HG02798 (cell line): ENCODE measurements around the gene DCANP1.

Source experiments
- ATAC-seq: cut with Tn5 transposase; IDR thresholded peaks from one replicate; pipeline ENCODE4 v1.9.1; 2021; ENCODE audit warnings: mild to moderate bottlenecking; ENCODE audit not compliant: unreplicated experiment, poor library complexity

Gene DCANP1

GRCh38 chr5:135458356-135458755, 11.2 kb upstream of the DCANP1 start:
- ATAC-seq: no peak

- peak; percentile 66 for ATAC-seq
Measured at GRCh38 chr5:135457424-135458071, 10.4 kb upstream of the DCANP1 start.

- ATAC-seq: peak; percentile 77
Measured at GRCh38 chr5:135456238-135457099, 9.3 kb upstream of the DCANP1 start.

GRCh38 chr5:135455876-135456237, 8.7 kb upstream of the DCANP1 start:
- ATAC-seq: peak; percentile 2

- no peak for ATAC-seq
Measured at GRCh38 chr5:135454946-135455345, 7.8 kb upstream of the DCANP1 start.

- ATAC-seq: no peak
Measured at GRCh38 chr5:135453613-135454012, 6.5 kb upstream of the DCANP1 start.

- ATAC-seq: no peak
Measured at GRCh38 chr5:135452321-135453030, 5.3 kb upstream of the DCANP1 start, which contains the start of gene TIFAB. Gene TIFAB (minus strand): TSS chr5:135452351. CDS start chr5:135449939, 2,412 bp downstream.

GRCh38 chr5:135451581-135452320, 4.6 kb upstream of the DCANP1 start:
- ATAC-seq: no peak

GRCh38 chr5:135450952-135451351, 3.8 kb upstream of the DCANP1 start:
- no peak for ATAC-seq

GRCh38 chr5:135450336-135450735, 3.2 kb upstream of the DCANP1 start:
- no peak for ATAC-seq

- ATAC-seq: no peak
Measured at GRCh38 chr5:135449644-135450043, 2.5 kb upstream of the DCANP1 start.

GRCh38 chr5:135448791-135449507, 1.8 kb upstream of the DCANP1 start:
- ATAC-seq: no peak

GRCh38 chr5:135448071-135448739, 1.1 kb upstream of the DCANP1 start:
- no peak for ATAC-seq

- ATAC-seq: no peak
Measured at GRCh38 chr5:135446615-135447014, 533 bp downstream of the DCANP1 start.

- ATAC-seq: no peak
Measured at GRCh38 chr5:135446206-135446605, 942 bp downstream of the DCANP1 start.

GRCh38 chr5:135445306-135445985, 1.7 kb downstream of the DCANP1 start:
- no peak for ATAC-seq

- ATAC-seq: no peak
Measured at GRCh38 chr5:135444881-135445280, 2.3 kb downstream of the DCANP1 start.

GRCh38 chr5:135444360-135444759, 2.8 kb downstream of the DCANP1 start:
- no peak for ATAC-seq
